NCI-H2029 (cell line): Measurements from ENCODE around the gene CBLC.
A peak's percentile ranks its signal among the peaks of the same experiment; 100 is the strongest.

Experiments
- DNase-seq: peaks from one replicate; lab custom pipeline; 2025; lab: John Stamatoyannopoulos, UW

CBLC gene, protein sequence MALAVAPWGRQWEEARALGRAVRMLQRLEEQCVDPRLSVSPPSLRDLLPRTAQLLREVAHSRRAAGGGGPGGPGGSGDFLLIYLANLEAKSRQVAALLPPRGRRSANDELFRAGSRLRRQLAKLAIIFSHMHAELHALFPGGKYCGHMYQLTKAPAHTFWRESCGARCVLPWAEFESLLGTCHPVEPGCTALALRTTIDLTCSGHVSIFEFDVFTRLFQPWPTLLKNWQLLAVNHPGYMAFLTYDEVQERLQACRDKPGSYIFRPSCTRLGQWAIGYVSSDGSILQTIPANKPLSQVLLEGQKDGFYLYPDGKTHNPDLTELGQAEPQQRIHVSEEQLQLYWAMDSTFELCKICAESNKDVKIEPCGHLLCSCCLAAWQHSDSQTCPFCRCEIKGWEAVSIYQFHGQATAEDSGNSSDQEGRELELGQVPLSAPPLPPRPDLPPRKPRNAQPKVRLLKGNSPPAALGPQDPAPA

GRCh38 chr19:44777715-44778347 is at the start of gene CBLC:
Gene CBLC (plus strand): TSS chr19:44777890. CDS start chr19:44777932, 42 bp downstream.
- DNase-seq: peak; percentile 93

GRCh38 chr19:44728178-44728577 is 49.5 kb upstream of the CBLC start:
- no peak for DNase-seq

GRCh38 chr19:44729516-44730033 is 48.1 kb upstream of the CBLC start:
- no peak for DNase-seq

- no peak for DNase-seq
These were observed 46.6 kb upstream of the CBLC start for GRCh38 chr19:44731081-44731480.

GRCh38 chr19:44731622-44732021 is 46.1 kb upstream of the CBLC start:
- no peak for DNase-seq

GRCh38 chr19:44732235-44733014 is 45.3 kb upstream of the CBLC start:
- DNase-seq: no peak

GRCh38 chr19:44734357-44734756 is 43.3 kb upstream of the CBLC start:
- DNase-seq: no peak

- DNase-seq: no peak
These were observed 42.7 kb upstream of the CBLC start for GRCh38 chr19:44735011-44735410.

DNA sequence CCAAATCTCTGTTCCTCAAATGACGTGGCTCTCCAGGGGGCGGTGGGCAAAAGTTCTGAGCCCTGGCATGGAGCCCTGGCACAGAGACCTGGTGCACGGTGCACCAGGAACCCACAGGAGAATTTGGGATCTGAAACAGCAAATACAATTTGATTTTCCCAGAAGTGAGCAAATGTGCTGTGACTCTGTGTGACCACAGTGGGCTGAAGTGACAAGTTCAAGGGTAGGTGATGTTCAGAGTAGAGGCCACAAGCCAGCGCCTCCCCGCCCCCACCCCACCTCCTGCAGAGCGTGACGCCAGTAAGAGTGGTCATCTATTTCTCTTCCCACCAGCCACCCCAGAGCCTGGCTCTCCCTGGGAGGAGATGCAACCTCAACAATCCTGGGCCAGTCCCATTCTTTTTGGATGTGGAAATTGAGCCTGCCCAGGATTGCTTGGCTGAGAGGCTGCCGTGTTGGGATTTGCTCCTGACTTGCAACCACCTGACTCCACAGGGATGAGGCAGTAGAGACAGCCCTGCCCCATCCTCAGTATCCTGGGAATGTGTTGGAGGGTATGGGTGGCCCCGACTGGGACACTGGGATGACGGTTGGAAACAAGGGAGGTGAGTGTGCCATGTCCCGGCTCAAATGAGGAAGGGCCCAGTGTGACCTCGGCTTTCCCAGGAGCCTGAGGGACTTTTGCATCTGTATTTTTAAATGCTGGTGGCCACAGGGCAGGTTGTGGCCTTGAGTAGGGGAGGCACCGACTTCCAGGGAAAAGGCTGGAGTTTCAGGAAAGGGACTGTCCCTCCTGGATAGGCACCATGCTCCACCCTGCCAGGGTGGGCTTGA is 40.2 kb upstream of the CBLC start:
- DNase-seq: no peak

GRCh38 chr19:44738136-44738535 is 39.6 kb upstream of the CBLC start:
- DNase-seq: no peak

- DNase-seq: no peak
These were observed 38.8 kb upstream of the CBLC start for GRCh38 chr19:44738603-44739558.

- DNase-seq: no peak
These were observed 37.3 kb upstream of the CBLC start for GRCh38 chr19:44740351-44740824.

- DNase-seq: no peak
These were observed 36.4 kb upstream of the CBLC start for GRCh38 chr19:44741258-44741731.

- peak; percentile 97 for DNase-seq
These were observed 35.8 kb upstream of the CBLC start for GRCh38 chr19:44741841-44742329.

DNA sequence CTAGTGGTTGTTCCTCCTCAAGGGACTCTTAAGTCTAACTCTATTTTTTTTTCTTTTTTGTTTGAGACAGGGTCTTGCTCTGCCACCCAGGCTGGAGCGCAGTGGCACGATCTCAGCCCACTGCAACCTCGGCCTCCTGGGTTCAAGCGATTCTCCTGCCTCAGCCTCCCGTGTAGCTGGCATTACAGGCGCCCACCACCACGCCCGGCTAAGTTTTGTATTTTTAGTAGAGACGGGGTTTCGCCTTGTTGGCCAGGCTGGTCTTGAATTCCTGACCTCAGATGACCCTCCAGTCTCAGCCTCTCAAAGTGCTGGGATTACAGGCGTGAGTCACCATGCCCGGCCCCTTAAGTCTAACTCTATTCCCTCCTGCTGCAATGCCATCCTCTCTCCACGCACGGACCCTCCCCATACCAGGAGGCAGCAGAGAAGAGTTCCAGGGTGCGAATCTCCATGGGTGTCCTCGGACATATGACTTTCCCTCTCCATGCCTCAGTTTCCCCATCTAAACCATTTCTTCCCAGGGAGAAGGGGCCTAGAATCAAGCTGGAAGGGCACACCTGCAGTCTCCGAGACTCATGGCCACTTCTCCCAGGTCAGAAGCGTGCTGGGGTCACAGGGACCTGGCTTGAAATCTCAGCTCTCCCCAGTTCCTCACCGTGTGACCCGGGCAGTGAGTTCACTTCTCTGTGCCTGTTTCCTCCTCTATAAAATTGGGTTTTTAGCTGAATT is 35.2 kb upstream of the CBLC start:
- DNase-seq: no peak

GRCh38 chr19:44744871-44745332 is 32.8 kb upstream of the CBLC start:
- no peak for DNase-seq

DNA sequence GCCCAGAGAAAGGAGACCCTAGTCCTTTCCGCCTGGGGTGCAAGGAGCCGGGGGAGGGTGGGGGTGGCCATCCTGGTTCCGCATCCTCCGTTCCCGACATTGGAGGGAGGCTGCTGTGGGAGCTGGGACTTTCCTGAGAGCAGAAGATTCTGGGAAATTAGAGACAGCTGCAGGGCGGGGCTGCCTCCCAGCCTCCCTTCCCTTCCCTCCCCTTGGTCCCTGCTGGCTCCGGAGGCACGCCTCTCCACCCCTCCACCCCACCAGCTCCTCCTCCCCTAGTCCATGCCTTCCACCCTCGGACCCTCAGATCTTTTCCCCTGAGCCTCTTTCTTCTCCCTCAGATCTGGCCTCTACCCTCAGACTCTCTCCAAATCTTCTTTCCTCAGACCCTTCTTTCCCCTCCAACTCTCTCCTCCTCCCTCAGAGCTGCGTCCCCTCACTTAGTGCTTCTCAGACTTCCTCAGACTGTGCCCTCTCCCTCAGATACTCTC is 32.3 kb upstream of the CBLC start:
- DNase-seq: no peak

DNA sequence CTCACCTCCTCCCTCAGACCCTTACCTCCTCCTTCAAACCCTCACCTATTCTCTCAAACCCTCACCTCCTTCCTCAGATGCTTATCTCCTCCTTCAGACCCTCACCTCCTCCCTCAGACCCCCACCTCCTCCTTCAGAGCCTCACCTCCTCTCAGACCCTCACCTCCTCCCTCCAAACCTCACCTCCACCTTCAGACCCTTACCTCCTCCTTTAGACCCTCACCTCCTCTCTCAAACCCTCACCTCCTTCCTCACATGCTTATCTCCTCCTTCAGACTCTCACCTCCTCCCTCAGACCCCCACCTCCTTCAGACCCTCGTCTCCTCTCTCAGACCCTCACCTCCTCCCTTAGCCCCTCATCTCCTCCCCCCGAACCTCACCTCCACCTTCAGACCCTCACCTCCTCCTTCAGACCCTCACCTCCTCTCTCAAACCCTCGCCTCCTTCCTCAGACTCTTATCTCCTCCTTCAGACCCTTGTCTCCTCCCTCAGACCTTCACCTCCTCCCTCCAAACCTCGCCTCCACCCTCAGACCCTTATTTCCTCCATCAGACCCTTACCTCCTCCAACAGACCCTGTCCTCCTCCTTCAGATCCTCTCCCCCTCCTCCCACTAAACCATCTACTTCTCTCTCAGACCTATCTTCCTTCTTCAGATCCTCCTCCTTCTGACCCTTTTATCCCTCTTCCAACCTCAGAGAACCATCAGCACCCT is 31.6 kb upstream of the CBLC start:
- DNase-seq: no peak
